HG03354 (cell line): ENCODE measurements around the gene CPNE9.

ENCODE experiments used
- ATAC-seq: cut with Tn5 transposase; IDR thresholded peaks from one replicate; pipeline ENCODE4 v1.9.1; 2021; ENCODE audit warnings: mild to moderate bottlenecking; ENCODE audit not compliant: unreplicated experiment, poor library complexity, severe bottlenecking

The CPNE9 gene

DNA sequence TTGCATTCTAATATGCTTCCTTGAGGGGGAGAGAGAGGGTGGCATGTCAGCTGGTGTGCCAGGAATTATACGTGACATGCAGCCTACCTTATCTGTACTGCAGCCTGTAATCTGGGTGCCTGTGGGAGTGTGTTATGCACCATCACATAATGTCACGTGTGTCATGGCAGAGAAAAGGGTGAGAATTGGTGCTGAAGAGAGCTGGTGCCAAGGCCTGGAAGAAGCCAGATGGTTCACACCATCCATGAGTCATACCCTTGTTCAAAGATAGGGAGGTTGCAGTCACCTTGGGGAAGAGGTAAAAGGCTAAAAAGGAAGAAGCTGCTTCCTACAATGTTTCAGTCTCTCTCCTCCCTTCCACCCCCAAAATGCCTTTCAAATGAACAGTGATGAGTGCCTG lies 33.2 kb downstream of the CPNE9 start:
- no peak for ATAC-seq

DNA sequence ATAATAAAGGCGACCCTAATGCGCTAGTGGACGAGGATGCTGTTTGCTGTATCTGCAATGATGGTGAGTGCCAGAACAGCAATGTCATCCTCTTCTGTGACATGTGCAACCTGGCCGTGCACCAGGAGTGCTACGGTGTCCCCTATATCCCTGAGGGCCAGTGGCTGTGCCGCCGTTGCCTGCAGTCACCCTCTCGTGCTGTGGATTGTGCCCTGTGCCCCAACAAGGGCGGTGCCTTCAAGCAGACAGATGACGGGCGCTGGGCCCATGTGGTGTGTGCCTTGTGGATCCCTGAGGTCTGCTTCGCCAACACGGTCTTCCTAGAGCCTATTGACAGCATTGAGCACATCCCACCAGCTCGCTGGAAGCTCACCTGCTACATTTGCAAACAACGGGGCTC lies 35.5 kb downstream of the CPNE9 start:
- no peak for ATAC-seq

DNA sequence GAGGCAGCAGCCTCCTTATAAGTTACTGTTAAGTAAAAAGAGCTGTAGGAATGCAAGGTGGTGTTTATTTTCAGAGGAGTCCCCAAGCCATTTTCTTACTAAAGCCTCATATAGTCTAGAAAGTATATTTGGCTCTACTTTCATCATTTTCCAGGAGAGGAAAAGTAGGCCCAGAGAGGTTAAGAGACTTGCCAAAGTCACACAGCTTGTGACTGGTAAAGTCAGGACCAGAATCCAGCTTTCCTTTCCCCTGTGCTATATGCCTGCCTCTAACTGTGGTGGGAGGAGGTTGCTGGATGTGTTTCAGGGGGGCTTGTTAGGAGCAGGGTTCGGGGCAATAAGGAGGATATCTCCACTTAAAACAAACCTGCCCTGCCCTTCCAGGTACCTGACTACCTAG lies 38.9 kb downstream of the CPNE9 start:
- ATAC-seq = no peak

DNA sequence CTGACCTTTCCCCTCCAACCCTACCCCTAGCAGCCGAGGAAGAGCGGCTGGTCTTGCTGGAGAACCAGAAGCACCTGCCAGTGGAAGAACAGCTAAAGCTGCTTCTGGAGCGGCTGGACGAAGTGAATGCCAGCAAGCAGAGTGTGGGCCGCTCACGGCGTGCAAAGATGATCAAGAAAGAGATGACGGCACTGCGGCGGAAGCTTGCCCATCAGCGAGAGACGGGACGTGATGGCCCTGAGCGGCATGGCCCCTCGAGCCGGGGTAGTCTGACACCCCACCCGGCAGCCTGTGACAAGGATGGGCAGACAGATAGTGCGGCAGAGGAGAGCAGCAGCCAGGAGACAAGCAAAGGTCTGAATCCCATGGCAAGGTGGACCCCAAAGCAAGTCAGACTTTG lies 39.9 kb downstream of the CPNE9 start:
- ATAC-seq = no peak

DNA sequence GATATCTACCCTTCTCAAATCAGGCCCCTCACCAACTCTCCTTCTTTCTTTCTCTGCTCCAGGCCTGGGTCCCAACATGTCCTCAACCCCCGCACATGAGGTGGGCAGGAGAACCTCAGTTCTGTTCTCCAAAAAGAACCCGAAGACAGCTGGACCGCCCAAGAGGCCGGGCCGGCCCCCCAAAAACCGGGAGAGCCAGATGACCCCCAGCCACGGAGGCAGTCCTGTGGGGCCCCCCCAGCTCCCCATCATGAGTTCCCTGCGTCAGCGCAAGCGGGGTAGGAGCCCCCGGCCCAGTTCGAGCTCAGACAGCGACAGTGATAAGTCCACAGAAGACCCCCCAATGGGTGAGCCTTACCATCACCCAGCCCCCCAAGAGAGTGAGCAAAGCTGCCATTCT lies 40.5 kb downstream of the CPNE9 start:
- ATAC-seq = no peak

DNA sequence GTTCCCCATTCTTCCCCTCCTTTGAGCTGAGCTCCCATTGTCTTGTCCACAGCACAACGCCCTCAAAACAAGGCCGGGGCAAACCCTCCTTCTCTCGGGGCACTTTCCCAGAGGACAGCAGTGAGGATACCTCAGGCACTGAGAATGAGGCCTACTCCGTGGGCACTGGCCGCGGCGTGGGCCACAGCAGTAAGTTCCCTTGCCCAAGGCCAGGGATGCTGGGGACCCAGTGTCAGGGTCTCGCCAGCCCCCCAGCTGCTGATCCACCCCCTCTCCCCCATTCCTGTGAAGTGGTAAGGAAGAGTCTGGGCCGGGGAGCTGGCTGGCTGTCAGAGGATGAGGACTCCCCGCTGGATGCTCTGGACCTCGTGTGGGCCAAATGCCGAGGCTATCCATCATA lies 41.9 kb downstream of the CPNE9 start:
- ATAC-seq = no peak

DNA sequence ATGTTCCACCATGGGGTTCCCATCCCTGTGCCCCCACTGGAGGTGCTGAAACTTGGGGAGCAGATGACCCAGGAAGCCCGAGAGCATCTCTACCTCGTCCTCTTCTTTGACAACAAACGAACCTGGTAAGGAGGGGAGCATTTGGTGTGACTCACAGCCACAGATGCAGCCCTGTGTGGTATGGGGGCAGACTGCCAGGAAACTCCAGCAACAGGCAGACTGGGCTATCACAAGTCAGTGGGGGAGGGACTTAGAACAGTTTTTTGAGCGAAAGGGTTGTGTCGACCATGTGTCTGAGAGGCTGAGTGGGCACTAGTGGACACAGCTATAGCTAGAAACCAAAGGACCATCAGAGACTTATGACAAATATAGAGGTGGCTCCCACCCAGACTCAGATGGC lies 42.7 kb downstream of the CPNE9 start:
- no peak for ATAC-seq

DNA sequence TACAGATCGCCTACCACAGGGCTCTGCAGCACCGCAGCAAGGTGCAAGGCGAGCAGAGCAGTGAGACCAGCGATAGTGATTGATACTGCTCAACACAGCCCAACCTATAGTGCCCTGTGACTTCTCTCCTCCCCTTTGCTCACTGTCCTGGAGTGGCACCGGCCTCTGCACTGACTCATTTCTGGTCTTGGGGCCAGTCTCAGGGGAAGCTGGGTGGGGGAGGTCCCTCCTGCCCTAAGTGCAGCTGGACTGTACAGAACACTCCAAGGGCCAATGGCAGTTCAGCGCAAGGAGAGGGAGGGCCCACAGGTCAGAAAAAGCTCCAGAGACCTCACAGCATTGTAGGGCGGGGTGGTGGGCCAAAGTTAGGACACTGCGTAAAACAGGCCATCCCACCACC lies 43.6 kb downstream of the CPNE9 start:
- no peak for ATAC-seq

DNA sequence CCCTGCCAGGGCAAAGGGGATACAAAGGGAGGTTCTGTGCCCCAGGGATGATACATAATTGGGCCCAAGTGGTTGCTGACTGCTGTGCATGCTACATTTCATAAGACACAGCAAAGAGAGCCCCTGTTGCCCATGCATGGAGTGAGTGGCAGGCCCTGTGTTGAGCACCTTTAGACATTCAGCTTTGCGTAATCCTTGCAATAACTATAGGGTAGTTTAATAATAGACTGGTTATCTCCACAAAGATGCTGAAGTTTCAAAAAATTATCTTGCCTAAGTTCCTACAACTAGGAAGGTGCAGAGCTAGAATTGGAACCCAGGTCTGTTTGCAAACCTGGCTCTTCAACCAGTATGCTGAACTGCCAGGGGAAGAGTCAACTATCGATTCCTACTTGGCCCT lies 44.4 kb downstream of the CPNE9 start:
- ATAC-seq = no peak

DNA sequence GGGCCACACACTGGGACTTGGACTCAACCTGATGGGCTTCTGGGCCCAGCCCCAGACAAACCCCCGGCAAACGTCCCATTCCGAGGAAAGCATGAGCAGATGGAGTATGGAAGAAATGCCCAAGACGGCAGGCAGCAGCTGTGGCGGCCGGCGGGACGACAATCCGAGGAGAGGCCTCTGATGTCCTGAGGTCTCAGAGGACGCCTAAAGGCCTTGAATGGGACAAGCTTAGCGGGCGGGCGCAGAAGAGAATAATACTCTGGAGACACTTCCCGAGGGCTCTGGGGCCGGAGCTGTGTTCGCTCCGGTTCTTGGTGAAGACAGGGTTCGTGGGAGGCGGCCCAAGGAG lies 45.6 kb downstream of the CPNE9 start:
- ATAC-seq = no peak

DNA sequence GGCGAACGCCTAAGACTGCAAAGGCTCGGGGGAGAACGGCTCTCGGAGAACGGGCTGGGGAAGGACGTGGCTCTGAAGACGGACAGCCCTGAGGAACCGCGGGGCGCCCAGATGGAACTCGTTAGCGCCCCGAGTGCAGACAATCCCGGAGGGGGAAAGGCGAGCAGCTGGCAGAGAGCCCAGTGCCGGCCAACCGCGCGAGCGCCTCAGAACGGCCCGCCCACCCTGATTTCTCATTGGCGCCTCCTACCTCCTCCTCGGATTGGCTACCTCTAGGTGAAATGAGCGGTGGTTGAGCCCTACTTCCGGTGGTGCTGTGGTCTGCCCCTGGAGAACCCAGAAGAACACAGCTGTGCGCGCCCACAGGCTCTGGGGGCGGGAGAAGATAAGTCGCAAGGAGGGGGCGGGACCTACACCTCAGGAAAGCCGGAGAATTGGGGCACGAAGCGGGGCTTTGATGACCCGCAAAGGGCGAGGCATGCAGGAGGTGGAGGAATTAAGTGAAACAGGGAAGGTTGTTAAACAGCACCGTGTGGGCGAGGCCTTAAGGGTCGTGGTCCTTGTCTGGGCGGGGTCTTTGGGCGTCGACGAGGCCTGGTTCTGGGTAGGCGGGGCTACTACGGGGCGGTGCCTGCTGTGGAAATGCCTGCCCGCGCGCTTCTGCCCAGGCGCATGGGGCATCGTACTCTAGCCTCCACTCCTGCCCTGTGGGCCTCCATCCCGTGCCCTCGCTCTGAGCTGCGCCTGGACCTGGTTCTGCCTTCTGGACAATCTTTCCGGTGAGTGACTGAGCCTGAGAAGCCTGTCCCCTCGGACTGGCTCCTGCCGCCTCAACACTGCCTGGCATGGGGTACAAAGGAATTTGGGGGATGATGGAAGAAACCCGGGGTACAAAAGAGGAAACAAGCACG lies 46.3 kb downstream of the CPNE9 start, which contains the start of gene OGG1:
Gene OGG1 (plus strand): TSS at position 308 of the 911 bp plus-strand sequence. CDS start 335 bp downstream, at position 643.
- ATAC-seq = peak; percentile 92

DNA sequence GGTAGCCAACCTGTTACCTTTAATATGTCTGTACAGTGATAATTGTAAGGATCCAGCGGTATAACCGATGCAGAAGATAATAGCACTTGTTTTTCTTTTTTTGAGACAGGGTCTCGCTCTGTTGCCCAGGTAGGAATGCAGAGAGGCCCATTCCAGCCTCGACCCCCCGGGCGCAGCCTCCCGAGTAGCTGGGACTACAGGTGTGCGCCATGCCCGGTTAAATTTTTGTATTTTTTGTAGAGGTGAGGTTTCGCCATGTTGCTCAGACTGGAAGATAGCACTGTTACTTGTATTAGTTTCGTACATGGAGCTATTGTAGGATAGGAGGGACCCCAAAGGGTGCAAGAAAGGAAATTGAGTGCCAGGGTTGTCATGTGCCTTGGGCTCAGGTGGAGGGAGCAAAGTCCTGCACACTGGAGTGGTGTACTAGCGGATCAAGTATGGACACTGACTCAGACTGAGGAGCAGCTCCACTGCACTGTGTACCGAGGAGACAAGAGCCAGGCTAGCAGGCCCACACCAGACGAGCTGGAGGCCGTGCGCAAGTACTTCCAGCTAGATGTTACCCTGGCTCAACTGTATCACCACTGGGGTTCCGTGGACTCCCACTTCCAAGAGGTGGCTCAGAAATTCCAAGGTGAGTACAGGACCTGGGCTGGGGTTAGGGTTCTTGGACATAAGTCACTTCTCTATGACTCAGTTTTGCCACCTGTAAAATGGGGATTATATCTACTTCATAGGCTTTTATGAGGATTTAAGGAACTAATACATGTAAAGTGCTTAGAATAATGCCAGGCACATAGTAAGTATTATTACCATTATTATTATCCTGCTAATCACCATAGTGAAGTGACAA lies 47.2 kb downstream of the CPNE9 start:
- ATAC-seq = no peak

DNA sequence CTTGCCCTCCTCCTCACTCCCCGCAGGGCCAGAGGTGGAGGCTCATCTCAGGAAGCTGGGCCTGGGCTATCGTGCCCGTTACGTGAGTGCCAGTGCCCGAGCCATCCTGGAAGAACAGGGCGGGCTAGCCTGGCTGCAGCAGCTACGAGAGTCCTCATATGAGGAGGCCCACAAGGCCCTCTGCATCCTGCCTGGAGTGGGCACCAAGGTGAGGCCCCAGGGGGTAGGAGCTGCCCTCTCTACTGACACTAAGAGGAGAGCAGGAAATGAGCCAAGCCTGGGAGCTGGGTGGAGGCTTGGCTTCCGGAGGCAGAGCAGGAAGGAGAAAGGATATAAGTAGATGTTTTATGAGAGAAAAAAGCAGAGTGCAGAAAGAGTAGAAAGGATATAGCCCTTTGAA lies 51.0 kb downstream of the CPNE9 start:
- no peak for ATAC-seq

DNA sequence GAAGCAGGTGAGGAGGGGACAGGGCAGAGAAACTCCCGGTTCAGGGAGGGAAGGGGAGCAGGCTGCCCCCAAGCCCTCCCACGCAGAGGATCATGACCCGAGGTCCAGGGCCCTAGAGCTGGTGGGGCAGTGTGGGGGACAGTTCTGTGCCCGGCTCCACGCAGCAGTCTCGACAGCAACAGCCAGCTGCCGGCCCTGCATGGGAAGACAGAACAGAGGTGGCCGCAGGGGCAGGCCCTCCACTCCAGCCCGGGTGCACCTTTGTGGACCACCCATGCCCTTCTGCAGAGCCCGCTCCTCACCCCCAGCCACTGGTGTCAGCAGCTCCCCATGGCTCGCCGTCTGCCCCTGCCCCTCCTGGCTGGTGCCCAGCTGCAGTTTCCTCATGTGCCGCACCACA lies 53.8 kb downstream of the CPNE9 start:
- no peak for ATAC-seq

DNA sequence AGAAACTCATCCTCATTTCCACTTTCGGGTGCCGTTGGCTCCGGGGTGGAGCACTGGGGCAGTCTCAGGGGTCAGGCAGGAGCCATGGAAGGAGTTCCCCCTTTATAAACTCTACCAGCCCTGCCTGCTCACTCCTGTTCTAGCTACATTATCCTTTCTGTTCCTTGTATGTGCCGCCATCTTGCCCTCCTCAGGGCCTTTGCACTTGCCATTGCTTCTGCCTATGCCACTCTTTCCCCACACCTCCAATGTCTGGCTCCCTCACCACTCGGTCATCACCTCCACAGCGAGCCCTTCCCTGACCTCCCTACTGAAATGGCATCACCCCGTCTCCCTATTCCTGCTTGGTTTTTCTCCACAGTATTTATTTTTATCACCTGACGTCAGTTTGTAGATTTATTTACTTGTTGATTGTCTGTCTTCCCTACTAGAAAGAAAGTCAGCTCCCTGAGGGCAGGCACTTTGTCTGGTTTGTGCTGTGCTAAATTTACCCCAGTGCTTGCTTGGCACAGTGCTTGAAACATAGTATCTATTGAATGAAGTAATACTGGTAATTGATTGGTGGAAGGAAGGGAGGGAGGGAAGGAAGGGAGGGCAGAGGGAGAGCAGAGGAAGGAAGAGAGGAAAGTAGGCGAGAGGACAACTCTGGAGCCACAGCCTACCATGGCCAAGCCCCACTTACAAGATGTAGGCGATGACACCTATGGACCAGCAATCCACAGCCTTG lies 57.3 kb downstream of the CPNE9 start:
- no peak for ATAC-seq

DNA sequence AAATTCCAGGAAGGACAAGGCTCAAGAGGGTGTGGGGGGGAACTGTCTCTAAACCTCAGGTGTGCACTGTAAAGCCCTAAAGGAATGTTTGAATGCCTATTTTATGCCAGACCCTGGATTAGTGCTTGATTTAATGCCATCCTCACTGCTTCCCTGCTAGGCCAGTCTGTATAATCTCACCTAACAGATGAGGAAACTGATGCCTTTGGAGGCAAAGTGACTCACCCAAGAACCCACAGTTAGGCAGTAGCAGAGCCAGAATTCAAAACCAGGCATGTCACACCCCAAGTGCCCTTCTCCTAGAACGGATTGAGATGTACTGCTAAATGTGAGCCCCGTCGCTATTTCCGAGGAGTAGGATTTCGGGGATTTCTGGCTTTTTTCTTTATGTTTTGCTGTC lies 58.3 kb downstream of the CPNE9 start:
- ATAC-seq = no peak

DNA sequence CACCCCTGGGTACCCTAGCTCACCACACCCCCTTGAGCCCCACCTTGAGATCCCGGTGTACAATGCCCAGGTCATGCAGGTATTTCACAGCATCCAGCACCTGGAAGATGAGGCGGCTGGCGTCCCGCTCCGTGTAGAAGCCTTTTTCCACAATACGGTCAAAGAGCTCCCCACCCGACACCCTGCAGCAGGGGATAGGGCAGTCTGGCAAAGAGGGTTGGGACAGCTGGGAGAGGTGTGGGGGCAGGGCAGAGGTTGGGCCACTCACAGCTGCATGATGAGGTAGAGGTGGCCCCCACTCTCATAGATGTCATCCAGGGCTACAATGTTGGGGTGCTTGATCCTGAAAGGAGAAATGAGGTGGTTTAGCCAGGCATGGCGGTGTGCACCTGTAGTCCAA lies 59.2 kb downstream of the CPNE9 start:
- ATAC-seq = no peak

DNA sequence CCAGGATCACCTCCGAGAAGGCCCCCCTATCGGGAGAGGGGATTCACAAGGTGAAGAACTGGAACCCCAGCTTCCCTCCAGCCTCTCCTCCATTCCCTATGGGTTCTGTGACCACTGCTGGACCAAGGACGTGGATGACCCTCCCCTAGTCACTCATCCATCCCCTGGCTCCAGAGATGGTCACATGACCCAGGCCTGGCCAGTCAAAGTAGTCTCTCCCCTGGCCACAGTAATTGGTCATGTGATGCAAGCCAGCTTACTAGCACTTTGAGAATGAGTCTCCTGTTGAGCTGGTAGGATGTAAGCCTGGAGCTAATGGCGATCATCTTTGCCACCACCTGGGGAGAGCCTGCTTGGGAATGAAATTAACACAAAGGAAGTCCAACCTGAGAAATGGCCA lies 62.2 kb downstream of the CPNE9 start:
- ATAC-seq = no peak

DNA sequence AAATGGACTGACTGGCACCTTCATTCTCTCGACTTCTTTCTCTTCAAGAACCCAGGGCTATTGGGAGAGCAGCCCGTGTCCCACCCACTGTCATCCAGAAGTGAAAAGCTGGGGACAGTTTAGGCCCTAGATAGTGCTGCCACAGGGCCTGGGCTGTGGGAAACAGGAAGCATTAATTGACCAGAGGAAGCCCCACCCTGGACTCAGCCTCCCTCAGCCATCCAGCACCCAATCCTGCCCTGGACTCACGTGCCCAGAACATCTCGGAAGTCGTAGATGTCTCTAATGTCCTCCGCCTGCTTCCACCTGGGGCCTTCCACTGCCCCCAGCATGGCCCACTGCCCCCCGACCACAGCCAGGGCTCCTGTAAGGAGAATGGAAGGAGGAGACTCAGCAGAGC lies 63.8 kb downstream of the CPNE9 start:
- ATAC-seq = no peak

DNA sequence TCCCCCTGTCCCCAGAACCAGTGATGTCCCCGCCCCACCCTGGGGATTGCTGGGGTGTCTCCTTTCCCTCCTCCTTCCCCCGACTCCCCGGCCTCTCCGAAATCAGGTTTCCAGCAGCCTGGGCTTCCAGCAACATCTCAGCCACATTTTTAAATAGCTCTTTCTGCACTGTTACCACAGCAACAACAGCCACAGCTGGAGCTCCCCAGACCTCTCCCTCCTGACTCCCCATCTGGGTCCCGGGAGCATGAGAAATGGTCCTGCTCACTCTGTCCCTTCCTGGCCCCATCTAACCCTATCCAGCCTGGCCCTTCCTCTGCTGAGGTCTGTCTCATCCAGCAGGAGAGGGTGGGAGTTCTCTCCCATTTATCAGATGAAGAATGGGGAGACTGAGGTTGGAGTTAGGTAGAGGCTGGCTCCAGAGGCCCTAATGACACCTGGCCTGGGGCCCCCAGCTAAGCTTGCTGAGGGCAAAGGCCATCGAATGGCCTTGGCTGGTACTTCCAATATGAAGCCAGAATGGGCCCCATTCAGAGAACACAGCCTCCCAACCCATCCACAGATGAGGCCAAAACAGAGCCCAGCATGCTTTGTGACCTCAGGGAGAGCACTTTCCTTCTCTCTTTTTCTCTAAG lies 64.6 kb downstream of the CPNE9 start:
- no peak for ATAC-seq
